Panc1 (cell line): ENCODE data around the gene WNK2. TPM values are rescaled to one million over a fixed set of nuclear protein-coding genes. Genes with fewer than 3 reads are reported as not detected.

Experiments
- ATAC-seq: fragments of 200-7000 bp; cut with Tn5 transposase; 2 replicates; pipeline ENCODE4 v1.9.1; 2020; ENCODE audit warnings: mild to moderate bottlenecking, moderate library complexity
- BruUV-seq: library from RNA; stranded (reverse); fragments of 400-500 nt; replicated peaks from 2 replicates; lab custom pipeline; 2021; lab: Mats Ljungman, UMichigan
- CTCF ChIA-PET: fragments of 300-600 bp; sonication (Branson Sonifier 250); formaldehyde crosslinking; loops from one replicate; lab custom pipeline; 2022; ENCODE audit warnings: antibody characterized with exemption; lab: Charles Lee
- POLR2A ChIA-PET: fragments of 300-600 bp; sonication (Branson Sonifier 250); formaldehyde crosslinking; loops from one replicate; lab custom pipeline; 2022; ENCODE audit warnings: antibody characterized with exemption; lab: Charles Lee
- DNase-seq: peaks from one replicate; pipeline ENCODE4 v3.0.0-alpha.2; 2010; ENCODE audit warnings: low read depth, low spot score
- H3K27ac ChIP-seq: 2 replicates; pipeline ENCODE4 v1.5.1; 2011; ENCODE audit warnings: mild to moderate bottlenecking, low read length, inconsistent platforms
- H3K27me3 ChIP-seq: fragments of 200-500 bp; sonication (Bioruptor generic); 2 replicates; pipeline ENCODE4 v1.6.0; 2014; ENCODE audit warnings: low read length, inconsistent platforms; ENCODE audit not compliant: control insufficient read depth, insufficient read depth
- H3K36me3 ChIP-seq: fragments of 200-500 bp; sonication (Bioruptor generic); 2 replicates; pipeline ENCODE4 v1.5.1; 2014; ENCODE audit warnings: inconsistent platforms, mild to moderate bottlenecking, low read length, moderate library complexity; ENCODE audit not compliant: control insufficient read depth, insufficient read depth
- H3K4me1 ChIP-seq: 2 replicates; pipeline ENCODE4 v1.5.1; 2011; ENCODE audit warnings: inconsistent platforms, mild to moderate bottlenecking, low read length, moderate library complexity; ENCODE audit not compliant: control insufficient read depth, insufficient read depth
- H3K4me3 ChIP-seq, 2 experiments: 2 replicates each; pipeline ENCODE4 v1.5.1; 2011 to 2012; ENCODE audit warnings: low read depth in 2 of 2, low read length in 2 of 2, mild to moderate bottlenecking in 2 of 2, inconsistent platforms in 1 of 2, moderate library complexity in 1 of 2
- H3K9me3 ChIP-seq: fragments of 200-500 bp; sonication (Bioruptor generic); 2 replicates; pipeline ENCODE4 v1.5.1; 2014; ENCODE audit warnings: low read depth, mild to moderate bottlenecking, inconsistent platforms, low read length, moderate library complexity; ENCODE audit not compliant: control insufficient read depth, insufficient read depth
- CTCF ChIP-seq: fragments of 450-650 bp; IDR thresholded peaks from 2 replicates; pipeline ENCODE4 v1.5.1; 2017; ENCODE audit warnings: mild to moderate bottlenecking
- POLR2AphosphoS5 ChIP-seq: IDR thresholded peaks from 2 replicates; pipeline ENCODE4 v1.6.1; 2012; ENCODE audit warnings: mild to moderate bottlenecking, low read depth, low read length, moderate library complexity
- REST ChIP-seq, 2 experiments: IDR thresholded peaks; 2 replicates each; pipeline ENCODE4 v1.6.1; 2011 to 2012; ENCODE audit warnings: low read depth in 2 of 2, control low read depth in 1 of 2, low read length in 1 of 2, mild to moderate bottlenecking in 1 of 2, moderate library complexity in 1 of 2; ENCODE audit not compliant: insufficient read depth in 1 of 2
- SIN3A ChIP-seq: IDR thresholded peaks from 2 replicates; pipeline ENCODE4 v1.6.1; 2012; ENCODE audit warnings: low read depth, mild to moderate bottlenecking, low read length, moderate library complexity, borderline replicate concordance; ENCODE audit not compliant: insufficient read depth
- TCF7L2 ChIP-seq: IDR thresholded peaks from 2 replicates; pipeline ENCODE4 v1.6.1; 2011; ENCODE audit warnings: mild to moderate bottlenecking, low read depth, low read length, inconsistent platforms
- in situ Hi-C: cut with HindIII; loops from 2 replicates; pipeline ENCODE4 v1.10.0; 2016; ENCODE audit warnings: low sequenced_read_pairs, low pct_unique_long_range_greater_than_20kb
- intact Hi-C: fragments of 100-400 bp; cut with micrococcal nuclease; formaldehyde crosslinking; loops from one replicate; pipeline ENCODE4 v1.10.0; 2022; ENCODE audit not compliant: unreplicated experiment
- total RNA-seq: library from RNA; stranded (reverse); gene quantifications from one replicate; pipeline ENCODE4 v1.2.1, GENCODE V29; 2021; ENCODE audit not compliant: unreplicated experiment

Gene WNK2
- total RNA-seq, 1 experiment from 2014 or later = 13.7 TPM

- no TSS peak for BruUV-seq
- no peaks in the 10 kb centered on the region for H3K36me3 ChIP-seq
- no peak for ATAC-seq
- in situ Hi-C loops (no loop called here), intact Hi-C loops (no loop called here)
- no peak overlapping the region for H3K4me3 ChIP-seq
- H3K27me3 ChIP-seq = no peaks in the 10 kb centered on the region
- ChIA-PET CTCF (no interaction called here), POLR2A (no interaction called here)
- no peak overlapping the region for H3K27ac ChIP-seq
- DNase-seq = no peak
- TF ChIP-seq REST (IDR thresholded peaks at IDR 0.05; ENCODE audit: insufficient read depth in 1 of 2, low read depth in 2 of 2, low read length in 1 of 2) (no peak), CTCF (no peak)
- no peaks in the 10 kb centered on the region for H3K9me3 ChIP-seq
- no peaks in the 10 kb centered on the region for H3K4me1 ChIP-seq
These were observed 71.5 kb downstream of the WNK2 start for GRCh38 chr9:93255494-93255867.

- no peaks in the 10 kb centered on the region for H3K27me3 ChIP-seq
- DNase-seq (no peak), ATAC-seq (no peak)
- ChIA-PET POLR2A (no interaction called here), CTCF (no interaction called here)
- no peaks in the 10 kb centered on the region for H3K9me3 ChIP-seq
- H3K27ac ChIP-seq = no peak overlapping the region
- intact Hi-C loops = no loop called here
- TF ChIP-seq POLR2AphosphoS5 (no peak), TCF7L2 (no peak), CTCF (no peak), SIN3A (no peak), REST (IDR thresholded peaks at IDR 0.05; ENCODE audit: insufficient read depth in 1 of 2, low read depth in 2 of 2, low read length in 1 of 2) (no peak)
- in situ Hi-C loops = no loop called here
- H3K4me1 ChIP-seq = no peaks in the 10 kb centered on the region
- no TSS peak for BruUV-seq
- H3K36me3 ChIP-seq = no peaks in the 10 kb centered on the region
- H3K4me3 ChIP-seq = no peak overlapping the region
These were observed 72.3 kb downstream of the WNK2 start for GRCh38 chr9:93255994-93256877.
